ENCODE measurements around the gene TRAF7. TPM values are rescaled to one million over a fixed set of nuclear protein-coding genes. Genes with fewer than 3 reads are reported as not detected.

Gene TRAF7
- total RNA-seq, 1 donor from 2014 or later, result 82.2 TPM

DNA sequence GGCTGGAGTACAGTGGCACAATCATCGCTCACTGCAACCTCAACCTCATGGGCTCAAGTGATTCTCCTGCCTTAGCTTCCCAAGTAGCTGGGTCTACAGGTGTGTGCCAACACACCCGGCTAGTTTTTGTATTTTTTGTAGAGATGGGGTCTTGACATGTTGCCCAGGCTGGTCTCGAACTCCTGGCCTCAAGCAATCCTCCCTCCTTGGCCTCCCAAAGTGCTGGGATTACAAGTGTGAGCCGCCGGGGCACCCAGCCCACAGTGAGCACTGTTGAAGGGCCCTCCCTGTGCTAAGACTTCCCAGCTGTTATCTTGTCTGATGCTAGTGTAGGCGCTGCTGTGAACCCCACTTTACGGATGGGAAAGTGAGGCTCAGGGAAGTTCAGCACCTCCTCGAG lies 32.8 kb downstream of the TRAF7 start:
- no peaks in the 10 kb centered on the region for H3K27me3 Mint-ChIP-seq (ENCODE audit: low read depth)
- H3K4me1 Mint-ChIP-seq, result peaks cover 8% of the 10 kb centered on the region
- no peak for DNase-seq (ENCODE audit: low read depth, low spot score)
- H3K27ac Mint-ChIP-seq (ENCODE audit: unreplicated experiment), result no peak overlapping the region
- H3K9me3 Mint-ChIP-seq, result no peaks in the 10 kb centered on the region
- TF ChIP-seq, protein P1, sequence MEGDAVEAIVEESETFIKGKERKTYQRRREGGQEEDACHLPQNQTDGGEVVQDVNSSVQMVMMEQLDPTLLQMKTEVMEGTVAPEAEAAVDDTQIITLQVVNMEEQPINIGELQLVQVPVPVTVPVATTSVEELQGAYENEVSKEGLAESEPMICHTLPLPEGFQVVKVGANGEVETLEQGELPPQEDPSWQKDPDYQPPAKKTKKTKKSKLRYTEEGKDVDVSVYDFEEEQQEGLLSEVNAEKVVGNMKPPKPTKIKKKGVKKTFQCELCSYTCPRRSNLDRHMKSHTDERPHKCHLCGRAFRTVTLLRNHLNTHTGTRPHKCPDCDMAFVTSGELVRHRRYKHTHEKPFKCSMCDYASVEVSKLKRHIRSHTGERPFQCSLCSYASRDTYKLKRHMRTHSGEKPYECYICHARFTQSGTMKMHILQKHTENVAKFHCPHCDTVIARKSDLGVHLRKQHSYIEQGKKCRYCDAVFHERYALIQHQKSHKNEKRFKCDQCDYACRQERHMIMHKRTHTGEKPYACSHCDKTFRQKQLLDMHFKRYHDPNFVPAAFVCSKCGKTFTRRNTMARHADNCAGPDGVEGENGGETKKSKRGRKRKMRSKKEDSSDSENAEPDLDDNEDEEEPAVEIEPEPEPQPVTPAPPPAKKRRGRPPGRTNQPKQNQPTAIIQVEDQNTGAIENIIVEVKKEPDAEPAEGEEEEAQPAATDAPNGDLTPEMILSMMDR (conservative IDR thresholded peaks at IDR 0.05), result no peak
- no peak overlapping the region for H3K4me3 Mint-ChIP-seq
- H3K36me3 Mint-ChIP-seq (ENCODE audit: low read depth), result no peaks in the 10 kb centered on the region

DNA sequence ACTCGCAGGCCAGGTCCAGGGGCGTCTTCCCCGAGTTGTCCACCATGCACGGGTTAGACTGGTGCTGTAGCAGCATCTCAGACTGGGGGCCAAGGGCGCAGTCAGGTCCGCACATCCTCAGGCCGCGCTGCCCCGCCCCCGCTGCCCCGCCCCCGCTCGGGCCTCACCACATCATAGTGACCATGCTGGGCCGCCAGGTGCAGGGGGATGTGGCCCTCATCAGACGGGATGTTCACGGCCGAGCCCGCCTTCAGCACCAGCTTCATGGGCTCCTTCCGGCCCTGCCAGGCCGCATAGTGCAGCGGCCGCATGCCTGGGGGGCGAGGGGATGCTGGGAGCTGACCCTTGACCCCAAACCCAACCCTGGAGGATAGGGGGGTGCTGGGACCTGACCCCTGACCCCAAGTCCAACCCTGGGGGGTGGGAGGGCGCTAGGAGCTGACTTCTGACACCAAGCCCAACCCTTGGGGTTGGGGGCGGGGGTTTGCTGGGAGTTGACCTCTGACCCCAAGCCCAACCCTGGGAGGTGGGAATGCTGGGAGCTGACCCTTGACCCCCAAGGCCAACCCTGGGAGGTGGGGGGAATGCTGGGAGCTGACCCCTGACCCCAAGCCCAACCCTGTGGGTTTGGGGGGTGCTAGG lies 33.8 kb downstream of the TRAF7 start:
- no peak for DNase-seq (ENCODE audit: low read depth, low spot score)
- no peak overlapping the region for H3K4me3 Mint-ChIP-seq
- TF ChIP-seq, protein P1 (conservative IDR thresholded peaks at IDR 0.05), result no peak
- H3K4me1 Mint-ChIP-seq, result peaks cover 8% of the 10 kb centered on the region
- H3K9me3 Mint-ChIP-seq, result no peaks in the 10 kb centered on the region
- H3K27ac Mint-ChIP-seq (ENCODE audit: unreplicated experiment), result no peak overlapping the region
- H3K27me3 Mint-ChIP-seq (ENCODE audit: low read depth), result no peaks in the 10 kb centered on the region
- H3K36me3 Mint-ChIP-seq (ENCODE audit: low read depth), result no peaks in the 10 kb centered on the region

DNA sequence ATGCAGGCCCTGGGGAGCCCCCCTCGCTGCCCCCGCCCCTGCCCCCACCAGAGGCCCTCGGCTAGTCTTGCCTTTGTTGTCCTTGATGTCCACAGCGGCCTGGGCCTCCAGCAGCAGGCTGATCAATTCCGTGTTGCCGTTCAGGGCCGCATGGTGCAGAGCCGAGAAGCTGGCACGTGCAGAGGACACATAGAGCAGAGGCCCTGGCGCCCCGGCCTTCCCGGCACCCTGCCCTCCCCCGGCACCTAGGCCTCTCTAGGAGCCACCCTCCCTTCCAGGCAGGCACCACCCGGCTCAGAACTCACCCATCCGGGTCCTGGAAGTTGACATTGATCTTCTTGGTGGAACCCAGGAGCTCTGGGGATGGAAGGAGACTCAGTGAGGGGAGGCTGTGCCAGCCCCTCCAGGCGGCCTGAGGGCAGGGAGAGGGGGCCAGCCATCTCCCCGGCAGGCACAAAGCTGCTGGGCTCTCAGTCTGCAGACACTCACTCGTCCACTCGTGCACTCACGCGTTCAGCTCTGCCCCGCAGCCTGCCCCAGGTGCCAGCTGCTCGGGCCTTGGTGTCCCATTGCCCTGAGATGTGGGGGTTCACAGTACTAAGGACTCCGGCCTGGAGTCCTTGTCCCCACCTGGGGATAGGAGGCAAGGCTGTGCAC lies 34.5 kb downstream of the TRAF7 start:
- H3K27ac Mint-ChIP-seq (ENCODE audit: unreplicated experiment), result no peak overlapping the region
- peaks cover 4% of the 10 kb centered on the region for H3K27me3 Mint-ChIP-seq (ENCODE audit: low read depth)
- TF ChIP-seq, protein P1 (conservative IDR thresholded peaks at IDR 0.05), result no peak
- no peaks in the 10 kb centered on the region for H3K9me3 Mint-ChIP-seq
- DNase-seq (ENCODE audit: low read depth, low spot score), result no peak
- peak overlapping the region; percentile 15 for H3K4me3 Mint-ChIP-seq
- no peaks in the 10 kb centered on the region for H3K36me3 Mint-ChIP-seq (ENCODE audit: low read depth)
- H3K4me1 Mint-ChIP-seq, result peaks cover 14% of the 10 kb centered on the region

DNA sequence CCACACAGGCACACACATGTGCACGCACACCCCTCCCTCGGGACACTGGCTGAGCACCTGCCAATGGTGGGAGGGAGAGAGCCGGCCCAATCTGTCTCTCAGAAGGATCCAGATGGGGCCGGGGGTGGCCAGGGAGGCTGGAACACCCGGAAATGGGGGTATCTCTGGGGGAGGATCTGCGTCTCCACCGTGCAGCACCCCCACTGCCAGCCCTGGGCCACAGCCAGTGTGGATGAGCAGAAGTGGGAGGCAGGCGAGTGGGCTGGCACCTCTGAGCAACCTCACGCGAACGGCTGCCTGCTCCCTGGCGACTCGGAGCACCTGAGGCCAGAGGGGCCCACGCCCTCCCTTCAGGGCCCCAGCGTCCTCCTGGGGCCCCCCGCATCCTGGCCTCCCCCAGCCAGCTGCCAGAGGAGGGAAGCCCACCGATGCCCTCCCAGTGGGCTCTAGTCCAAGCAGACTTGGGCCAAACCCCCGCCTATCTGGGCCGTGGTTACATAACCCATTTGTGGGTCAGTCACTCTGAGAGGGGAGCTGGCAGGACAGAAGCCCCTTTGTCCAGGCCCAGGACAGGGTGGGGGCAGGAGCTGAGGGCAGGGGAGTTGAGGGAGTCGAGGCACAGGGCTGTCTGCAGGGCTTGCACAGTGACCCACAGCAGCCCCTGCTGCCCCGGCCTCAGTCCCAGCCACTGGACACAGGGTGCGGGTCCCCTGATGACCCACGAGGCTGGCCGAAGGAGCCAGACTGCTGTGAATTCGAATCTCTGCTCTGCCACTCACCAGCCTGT lies 35.3 kb downstream of the TRAF7 start:
- H3K36me3 Mint-ChIP-seq (ENCODE audit: low read depth), result no peaks in the 10 kb centered on the region
- H3K27me3 Mint-ChIP-seq (ENCODE audit: low read depth), result peaks cover 4% of the 10 kb centered on the region
- H3K4me1 Mint-ChIP-seq, result peaks cover 14% of the 10 kb centered on the region
- DNase-seq (ENCODE audit: low read depth, low spot score), result no peak
- no peak overlapping the region for H3K27ac Mint-ChIP-seq (ENCODE audit: unreplicated experiment)
- H3K4me3 Mint-ChIP-seq, result peak overlapping the region; percentile 15
- no peaks in the 10 kb centered on the region for H3K9me3 Mint-ChIP-seq
- TF ChIP-seq, protein P1 (conservative IDR thresholded peaks at IDR 0.05), result no peak

DNA sequence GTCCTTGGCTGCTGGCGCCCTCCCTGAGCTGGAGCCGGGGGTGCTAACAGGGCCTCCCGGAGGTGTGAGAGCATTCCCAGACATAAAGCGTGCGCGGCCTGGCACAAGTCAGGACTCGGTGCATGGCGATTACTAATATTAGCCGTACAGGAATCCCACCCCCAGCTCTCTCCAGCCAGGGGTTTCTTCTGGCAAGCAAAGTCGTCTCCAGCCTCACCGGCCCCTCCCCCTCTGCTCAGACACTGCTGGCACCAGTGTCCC lies 35.8 kb downstream of the TRAF7 start:
- H3K4me1 Mint-ChIP-seq, result peaks cover 14% of the 10 kb centered on the region
- TF ChIP-seq, protein P1 (conservative IDR thresholded peaks at IDR 0.05), result no peak
- H3K4me3 Mint-ChIP-seq, result peak overlapping the region; percentile 65
- H3K36me3 Mint-ChIP-seq (ENCODE audit: low read depth), result no peaks in the 10 kb centered on the region
- DNase-seq (ENCODE audit: low read depth, low spot score), result no peak
- H3K27ac Mint-ChIP-seq (ENCODE audit: unreplicated experiment), result no peak overlapping the region
- peaks cover 4% of the 10 kb centered on the region for H3K27me3 Mint-ChIP-seq (ENCODE audit: low read depth)
- no peaks in the 10 kb centered on the region for H3K9me3 Mint-ChIP-seq
